Smooth muscle cell of the brain vasculature (primary cell): ENCODE results near the gene SH2D7.
A peak's percentile ranks its signal among the peaks of the same experiment; 100 is the strongest.
"Not testable (repeated sequence)": the region's sequence is repeated elsewhere in the genome, so short reads cannot be mapped to it uniquely, and the experiment has no call there.

ENCODE experiments used
- DNase-seq: peaks from one replicate; pipeline ENCODE4 v3.0.0-alpha.2; 2012; ENCODE audit warnings: low read depth, low spot score

Gene SH2D7

DNA sequence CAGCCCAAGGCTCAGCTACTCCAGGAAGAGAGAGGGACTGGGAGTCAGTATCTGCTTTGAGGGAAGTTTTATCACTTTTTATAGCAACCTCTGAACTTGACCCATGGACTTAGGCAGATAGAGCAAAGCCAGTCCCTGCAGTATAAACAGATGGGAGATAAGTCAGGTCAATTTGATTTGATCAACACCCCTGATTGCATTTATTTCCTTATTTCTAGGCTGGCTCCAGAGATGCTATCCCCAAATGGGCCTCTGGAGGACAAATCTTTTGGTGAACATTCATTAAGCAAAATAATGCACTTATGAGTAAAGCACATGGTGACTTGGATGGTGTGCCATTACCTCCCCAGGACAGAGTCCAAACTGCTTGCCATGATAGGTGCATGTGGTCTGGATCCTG is 47.9 kb downstream of the SH2D7 start:
- DNase-seq = no peak

DNA sequence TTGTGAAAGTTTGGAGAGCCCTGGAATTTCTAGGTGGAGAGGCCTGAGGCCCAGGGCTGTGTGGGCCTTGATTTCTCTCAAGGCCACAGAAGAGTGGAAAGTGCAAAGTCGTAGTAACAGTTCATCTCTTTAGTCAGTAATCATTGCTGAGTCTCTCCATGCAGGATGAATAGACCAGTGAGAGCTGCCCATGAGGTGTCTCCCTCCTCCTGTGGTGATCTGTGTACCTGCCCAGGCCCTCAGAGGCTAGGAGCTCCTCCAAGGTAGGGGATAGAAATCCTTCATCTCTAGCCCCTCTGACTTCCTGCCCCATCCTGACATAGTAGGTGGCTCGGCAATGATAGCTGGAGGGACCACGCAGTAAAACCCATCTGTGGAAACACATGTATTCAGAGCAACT is 50.0 kb downstream of the SH2D7 start:
- no peak for DNase-seq

- DNase-seq = no peak
These were observed 54.2 kb downstream of the SH2D7 start for GRCh38 chr15:78146425-78147154.

DNA sequence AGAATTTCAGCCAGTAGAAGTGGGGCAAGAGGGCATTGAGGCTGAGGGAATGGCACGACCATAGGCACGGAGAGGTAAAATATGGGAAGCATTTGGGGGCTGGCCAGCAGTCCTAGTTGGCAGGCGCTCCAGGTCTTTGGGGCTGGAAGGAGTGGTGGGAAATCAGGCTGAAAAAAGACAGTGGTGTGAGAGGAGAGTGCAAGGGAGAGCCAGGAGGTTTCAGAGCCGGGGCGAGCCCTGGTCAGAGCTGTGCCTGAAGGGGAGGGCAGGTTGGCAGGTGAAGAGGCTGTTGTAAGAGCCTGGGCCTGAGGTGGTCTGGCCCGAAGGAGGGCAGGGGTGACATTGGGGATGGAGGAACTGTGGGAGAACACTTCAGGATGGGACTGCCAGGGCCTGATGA is 55.2 kb downstream of the SH2D7 start:
- DNase-seq = no peak

DNA sequence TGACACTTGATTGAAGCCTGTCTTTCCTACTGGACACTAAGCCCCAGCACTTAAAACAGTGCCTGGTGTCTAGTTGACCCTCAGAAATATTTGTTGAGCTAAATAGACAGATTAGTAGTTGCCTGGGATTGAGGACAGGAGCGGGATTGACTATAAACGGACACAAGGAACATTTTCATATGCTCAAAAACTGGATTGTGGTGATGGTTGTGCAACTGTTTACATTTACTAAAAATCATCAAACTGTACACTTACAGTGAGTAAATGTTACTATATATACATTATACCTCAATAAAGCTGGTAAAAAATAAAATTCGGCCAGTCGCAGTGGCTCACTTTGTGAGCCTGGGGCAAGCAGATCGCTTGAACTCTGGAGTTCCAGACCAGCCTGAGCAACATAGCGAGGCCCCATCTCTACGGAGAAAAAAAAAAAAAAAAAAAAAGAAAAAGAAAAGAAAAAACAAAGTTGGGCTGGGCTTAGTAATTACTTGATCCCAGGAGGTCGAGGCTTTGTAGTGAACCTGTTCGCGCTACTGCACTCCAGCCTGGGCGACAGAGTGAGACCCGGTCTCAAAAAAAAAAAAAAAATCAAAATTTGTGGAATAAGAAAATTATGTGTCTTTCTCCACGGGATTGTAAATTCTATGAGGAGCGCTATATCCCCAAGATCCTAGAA is 56.2 kb downstream of the SH2D7 start:
- DNase-seq = no peak

DNA sequence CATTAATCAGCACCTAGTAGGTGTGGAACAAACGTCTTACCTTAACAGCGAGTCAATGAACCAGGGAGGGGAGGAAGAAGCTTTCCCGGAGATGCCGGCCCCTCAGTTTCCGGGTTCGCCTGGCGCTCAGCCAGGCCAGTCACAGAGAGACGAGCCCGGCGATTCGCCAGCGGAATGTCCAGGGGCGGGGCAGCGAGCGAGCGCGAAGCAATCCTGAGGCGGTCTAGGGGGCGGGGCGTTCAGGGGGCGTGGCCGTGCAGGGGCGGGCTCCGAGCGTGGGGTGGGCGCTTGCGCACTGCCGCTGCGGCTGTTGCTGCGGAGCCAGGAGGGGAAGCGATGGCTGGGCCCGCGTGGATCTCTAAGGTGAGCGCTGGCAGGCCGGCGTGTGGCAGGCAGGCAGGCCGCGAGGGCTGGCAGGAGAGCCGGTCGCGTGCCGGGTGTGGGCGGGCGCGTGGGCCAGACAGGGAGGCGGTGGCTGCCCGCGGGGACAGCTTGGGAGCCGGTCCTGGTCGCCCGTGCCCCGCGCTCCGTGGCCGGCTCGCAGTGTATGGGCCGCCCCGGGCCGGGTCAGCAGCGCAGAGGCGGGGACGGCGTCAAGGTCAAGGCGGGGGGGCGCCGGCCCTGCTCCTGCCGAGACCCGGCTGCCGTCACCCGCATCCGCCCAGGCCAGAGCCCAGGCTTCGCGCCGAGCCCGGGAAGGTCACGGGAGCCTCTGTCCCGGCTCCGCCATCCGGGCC is 56.9 kb downstream of the SH2D7 start, which contains the start of gene IDH3A:
TSS of gene IDH3A (plus strand) at position 295 of the 737 bp plus-strand sequence. CDS start at position 337, 42 bp downstream.
- peak; percentile 93 for DNase-seq

DNA sequence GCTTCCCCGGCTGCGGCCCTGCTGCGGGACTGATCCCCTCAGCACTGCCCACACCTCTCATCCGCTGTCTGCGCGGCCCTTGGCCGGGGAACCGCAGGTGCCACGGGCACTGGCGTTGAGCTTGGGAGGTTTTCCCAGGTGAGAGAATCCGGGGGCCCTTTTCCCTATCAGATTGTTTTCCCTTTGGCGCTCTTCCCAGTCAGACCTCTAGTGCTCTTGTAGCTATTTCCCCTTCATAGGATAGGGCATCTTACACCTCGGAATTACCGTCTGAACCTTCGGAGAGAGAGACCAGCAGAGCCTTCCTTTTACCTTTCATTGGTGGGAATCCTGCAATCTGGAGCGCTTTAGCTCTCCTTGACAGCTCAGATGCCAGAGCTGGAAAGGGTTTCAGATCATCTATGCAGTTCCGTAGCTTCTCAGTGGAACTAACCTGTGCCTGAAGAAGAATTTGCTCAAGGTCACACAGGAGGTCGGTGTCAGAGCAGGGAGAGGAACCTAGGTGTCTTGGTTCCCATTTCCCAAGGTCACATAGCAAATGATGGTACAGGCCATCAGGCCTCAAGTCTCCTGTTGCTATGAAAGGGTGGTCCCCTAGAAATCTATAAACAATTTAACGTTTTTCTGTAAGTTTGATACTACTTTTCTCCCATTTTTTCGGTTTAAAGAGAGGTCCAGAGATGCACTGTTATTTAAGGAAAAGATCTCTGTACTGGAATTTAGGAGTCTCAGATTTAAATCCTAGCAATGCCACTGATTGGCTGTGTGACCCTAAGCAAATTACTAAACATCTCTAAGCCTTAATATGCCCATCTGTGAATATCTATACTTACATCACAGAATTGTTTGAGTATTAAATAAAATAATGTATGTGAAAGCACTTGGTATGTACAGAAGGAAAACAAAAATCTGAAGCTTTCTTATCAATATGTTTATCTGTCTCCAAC is 57.7 kb downstream of the SH2D7 start:
- DNase-seq = no peak

GRCh38 chr15:78151075-78151474 is 58.7 kb downstream of the SH2D7 start:
- DNase-seq = not testable (repeated sequence)
